Smooth muscle cell (in vitro differentiated cells): ENCODE results near the gene RRP8. TPM values are rescaled to one million over a fixed set of nuclear protein-coding genes. Genes with fewer than 3 reads are reported as not detected.

ENCODE experiments used
- DNase-seq: peaks from one replicate; lab custom pipeline; 2025; ENCODE audit not compliant: unreplicated experiment; lab: John Stamatoyannopoulos, UW
- H2AFZ ChIP-seq: fragments of 200-600 bp; sonication (generic); 2 replicates; pipeline ENCODE4 v1.6.0; 2016; ENCODE audit warnings: antibody characterized with exemption, low read depth, mild to moderate bottlenecking
- H3F3A ChIP-seq: fragments of 200-600 bp; sonication (generic); 2 replicates; pipeline ENCODE4 v1.6.0; 2017; ENCODE audit warnings: antibody characterized with exemption, low read depth
- H3K27ac ChIP-seq: fragments of 200-600 bp; sonication (generic); 2 replicates; pipeline ENCODE4 v1.5.1; 2016; ENCODE audit warnings: low read depth, mild to moderate bottlenecking
- H3K27me3 ChIP-seq: fragments of 200-600 bp; sonication (generic); 2 replicates; pipeline ENCODE4 v1.6.1; 2016; ENCODE audit warnings: low read depth, mild to moderate bottlenecking
- H3K36me3 ChIP-seq: fragments of 200-600 bp; sonication (generic); 2 replicates; pipeline ENCODE4 v1.5.1; 2016; ENCODE audit warnings: low read depth
- H3K4me1 ChIP-seq: fragments of 200-600 bp; sonication (generic); 2 replicates; pipeline ENCODE4 v1.5.1; 2016; ENCODE audit warnings: low read depth
- H3K4me2 ChIP-seq: fragments of 200-600 bp; sonication (generic); 2 replicates; pipeline ENCODE4 v1.6.0; 2016; ENCODE audit warnings: mild to moderate bottlenecking
- H3K4me3 ChIP-seq: fragments of 200-600 bp; sonication (generic); 2 replicates; pipeline ENCODE4 v1.5.1; 2016; ENCODE audit warnings: mild to moderate bottlenecking
- H3K79me2 ChIP-seq: fragments of 200-600 bp; sonication (generic); 2 replicates; pipeline ENCODE4 v1.6.0; 2016; ENCODE audit warnings: low read depth, mild to moderate bottlenecking
- H3K9ac ChIP-seq: fragments of 200-600 bp; sonication (generic); 2 replicates; pipeline ENCODE4 v1.6.0; 2016; ENCODE audit warnings: low read depth
- H3K9me3 ChIP-seq: fragments of 200-600 bp; sonication (generic); replicated peaks from 2 replicates; pipeline ENCODE4 v1.5.1; 2016; ENCODE audit warnings: low read depth
- H4K20me1 ChIP-seq: fragments of 200-600 bp; sonication (generic); 2 replicates; pipeline ENCODE4 v1.6.0; 2016; ENCODE audit warnings: low read depth
- WGBS: methylation state at CpG from one replicate; pipeline ENCODE4 v1.1.7; 2016; ENCODE audit warnings: low lambda C conversion rate; 5-methylcytosine and 5-hydroxymethylcytosine counted together
- polyA plus RNA-seq: library from polyadenylated mRNA; unstranded; fragments of >200 nt; fragmentation: Nextera tagmentation; extraction: Ambion mirVana; gene quantifications from 2 replicates; pipeline ENCODE4 v1.2.1, GENCODE V29; 2016
- total RNA-seq: library from RNA; depleted of rRNA; stranded (reverse); fragments of >200 nt; gene quantifications from 2 replicates; pipeline ENCODE4 v1.2.3, GENCODE V29; 2014
- TF ChIP-seq, protein P1 (sequence below): fragments of 200-600 bp; sonication (generic); IDR thresholded peaks from 2 replicates; pipeline ENCODE4 v1.5.1; 2017; ENCODE audit warnings: borderline replicate concordance, mild to moderate bottlenecking, antibody characterized with exemption; ENCODE audit not compliant: insufficient read depth, poor library complexity, severe bottlenecking

RRP8 gene
- total and polyA plus RNA-seq, 2 experiments from 2014 or later: 10.2 to 24.9 TPM

- H3K4me2 ChIP-seq: no peak overlapping the region
- no peaks in the 10 kb centered on the region for H3K9me3 ChIP-seq
- H3K27me3 ChIP-seq: no peaks in the 10 kb centered on the region
- no peak overlapping the region for H3K4me3 ChIP-seq
- WGBS: 95% methylated on average over 16 of the region's 16 CpGs
- H3F3A ChIP-seq: no peaks in the 10 kb centered on the region
- H3K36me3 ChIP-seq: no peaks in the 10 kb centered on the region
- no peak overlapping the region for H3K27ac ChIP-seq
- peaks cover 13% of the 10 kb centered on the region for H3K79me2 ChIP-seq
- no peak overlapping the region for H2AFZ ChIP-seq
- H3K9ac ChIP-seq: no peak overlapping the region
- peaks cover 29% of the 10 kb centered on the region for H4K20me1 ChIP-seq
- no peaks in the 10 kb centered on the region for H3K4me1 ChIP-seq
- DNase-seq: no peak
- TF ChIP-seq, protein P1, sequence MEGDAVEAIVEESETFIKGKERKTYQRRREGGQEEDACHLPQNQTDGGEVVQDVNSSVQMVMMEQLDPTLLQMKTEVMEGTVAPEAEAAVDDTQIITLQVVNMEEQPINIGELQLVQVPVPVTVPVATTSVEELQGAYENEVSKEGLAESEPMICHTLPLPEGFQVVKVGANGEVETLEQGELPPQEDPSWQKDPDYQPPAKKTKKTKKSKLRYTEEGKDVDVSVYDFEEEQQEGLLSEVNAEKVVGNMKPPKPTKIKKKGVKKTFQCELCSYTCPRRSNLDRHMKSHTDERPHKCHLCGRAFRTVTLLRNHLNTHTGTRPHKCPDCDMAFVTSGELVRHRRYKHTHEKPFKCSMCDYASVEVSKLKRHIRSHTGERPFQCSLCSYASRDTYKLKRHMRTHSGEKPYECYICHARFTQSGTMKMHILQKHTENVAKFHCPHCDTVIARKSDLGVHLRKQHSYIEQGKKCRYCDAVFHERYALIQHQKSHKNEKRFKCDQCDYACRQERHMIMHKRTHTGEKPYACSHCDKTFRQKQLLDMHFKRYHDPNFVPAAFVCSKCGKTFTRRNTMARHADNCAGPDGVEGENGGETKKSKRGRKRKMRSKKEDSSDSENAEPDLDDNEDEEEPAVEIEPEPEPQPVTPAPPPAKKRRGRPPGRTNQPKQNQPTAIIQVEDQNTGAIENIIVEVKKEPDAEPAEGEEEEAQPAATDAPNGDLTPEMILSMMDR: no peak
These were observed 30.3 kb upstream of the RRP8 start for GRCh38 chr11:6633422-6634408.

DNA sequence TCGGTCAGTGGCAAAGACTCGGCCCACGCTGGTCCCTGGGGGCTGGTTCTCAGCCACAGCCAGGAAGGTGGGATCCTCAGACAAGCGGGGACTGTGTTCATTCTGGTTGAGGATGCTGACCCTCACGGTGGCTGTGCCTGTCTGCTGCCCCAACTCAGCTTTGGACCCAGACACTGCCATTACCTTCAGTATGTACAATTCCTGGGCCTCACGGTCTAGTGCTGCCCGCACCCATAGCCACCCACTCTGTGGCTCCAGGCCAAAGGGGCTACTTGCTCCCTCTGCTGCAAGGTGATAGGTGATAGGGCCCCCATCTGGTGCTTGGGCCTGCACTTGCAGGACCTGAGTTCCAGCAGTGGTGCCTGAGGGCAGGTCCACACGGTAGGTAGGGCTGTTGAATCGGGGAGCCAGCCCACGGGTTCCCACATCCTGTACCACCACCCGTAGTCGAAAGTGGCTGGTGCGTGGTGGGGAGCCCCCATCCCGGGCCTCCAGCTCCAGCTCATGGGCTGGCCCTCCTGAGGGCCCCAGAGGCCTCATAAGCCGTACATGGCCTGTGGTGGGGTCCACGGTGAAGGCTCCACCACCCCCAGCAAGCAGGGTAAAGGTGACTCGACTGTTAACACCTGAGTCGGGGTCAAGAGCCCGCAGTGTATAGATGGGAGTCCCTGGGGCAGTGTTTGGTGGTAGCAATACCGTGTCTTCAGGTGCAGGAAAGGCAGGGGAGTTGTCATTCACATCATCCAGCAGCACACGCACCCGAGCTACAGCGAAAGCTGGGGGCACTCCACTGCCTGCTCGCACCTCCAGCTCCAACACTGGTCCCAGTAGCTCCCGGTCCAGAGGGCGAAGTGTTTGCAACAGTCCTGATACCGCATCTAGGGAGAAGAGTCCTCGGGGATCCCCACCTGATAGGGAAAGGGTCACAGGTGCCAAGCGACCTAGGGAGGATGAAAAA is 29.0 kb upstream of the RRP8 start:
- TF ChIP-seq, protein P1: no peak
- Histone ChIP-seq H3F3A (no peaks in the 10 kb centered on the region), H3K27ac (no peak overlapping the region), H3K36me3 (no peaks in the 10 kb centered on the region), H3K4me2 (no peak overlapping the region), H4K20me1 (peaks cover 17% of the 10 kb centered on the region), H3K79me2 (peaks cover 2% of the 10 kb centered on the region), H3K9ac (no peak overlapping the region), H3K27me3 (no peaks in the 10 kb centered on the region), H3K9me3 (no peaks in the 10 kb centered on the region), H3K4me3 (no peak overlapping the region), H2AFZ (no peak overlapping the region), H3K4me1 (no peaks in the 10 kb centered on the region)
- DNase-seq: no peak
- 95% methylated on average over 29 of the region's 29 CpGs for WGBS

- TF ChIP-seq, protein P1: no peak
- Histone ChIP-seq H3K27ac (no peak overlapping the region), H4K20me1 (peaks cover 16% of the 10 kb centered on the region), H3K27me3 (no peaks in the 10 kb centered on the region), H2AFZ (no peak overlapping the region), H3K79me2 (no peaks in the 10 kb centered on the region), H3K4me2 (no peak overlapping the region), H3K9me3 (no peaks in the 10 kb centered on the region), H3F3A (no peaks in the 10 kb centered on the region), H3K36me3 (no peaks in the 10 kb centered on the region), H3K4me1 (no peaks in the 10 kb centered on the region), H3K9ac (no peak overlapping the region), H3K4me3 (no peak overlapping the region)
- WGBS: 98% methylated on average over 11 of the region's 11 CpGs
- DNase-seq: no peak
These were observed 28.0 kb upstream of the RRP8 start for GRCh38 chr11:6631361-6631890.
